GM21515 (cell line): ENCODE data around the gene CNBD2.
"Not testable (repeated sequence)": the region's sequence is repeated elsewhere in the genome, so short reads cannot be mapped to it uniquely, and the experiment has no call there.

Source experiments
- ATAC-seq: cut with Tn5 transposase; IDR thresholded peaks from one replicate; pipeline ENCODE4 v1.9.1; 2021; ENCODE audit not compliant: unreplicated experiment

CNBD2 gene

DNA sequence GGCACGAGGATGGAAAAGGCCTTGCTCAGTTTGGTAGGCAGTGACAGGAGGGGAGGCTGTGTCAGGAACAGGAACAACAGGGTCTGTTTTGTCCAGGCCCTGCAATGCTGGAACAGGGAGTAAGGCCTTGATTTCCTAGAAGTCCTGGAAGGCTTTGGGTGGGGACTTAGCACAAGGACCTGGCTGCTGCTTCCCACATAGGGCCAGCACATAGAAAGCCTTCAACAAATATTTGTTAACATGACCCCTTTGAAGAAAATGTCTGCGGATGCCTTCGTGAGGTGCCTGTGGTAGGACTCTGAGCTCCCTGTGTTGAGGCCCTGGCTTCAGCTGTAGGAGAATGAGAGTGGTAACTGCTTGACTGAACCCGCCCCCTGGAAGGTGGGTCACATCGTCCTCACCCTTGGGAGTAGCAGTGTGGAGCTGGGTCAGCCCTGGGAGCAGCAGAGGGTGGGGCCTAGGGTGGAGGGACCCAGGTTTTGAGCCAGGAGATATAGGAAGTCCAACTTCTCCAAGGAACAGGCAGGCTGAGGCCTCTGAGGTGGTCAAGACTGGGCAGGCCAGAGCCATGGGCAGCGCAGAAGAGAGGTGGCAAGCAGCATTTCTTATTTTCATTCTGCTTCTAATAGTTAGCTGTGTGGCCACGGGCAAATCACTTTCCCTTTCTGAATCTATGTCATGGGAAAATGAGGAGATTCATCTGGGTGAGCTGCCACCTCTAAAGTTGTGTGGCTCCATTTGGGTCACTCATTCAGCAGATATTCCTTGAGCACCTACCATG, 50.0 kb downstream of the CNBD2 start:
- no peak for ATAC-seq

GRCh38 chr20:36026131-36026530, 57.7 kb downstream of the CNBD2 start:
- ATAC-seq = not testable (repeated sequence)

DNA sequence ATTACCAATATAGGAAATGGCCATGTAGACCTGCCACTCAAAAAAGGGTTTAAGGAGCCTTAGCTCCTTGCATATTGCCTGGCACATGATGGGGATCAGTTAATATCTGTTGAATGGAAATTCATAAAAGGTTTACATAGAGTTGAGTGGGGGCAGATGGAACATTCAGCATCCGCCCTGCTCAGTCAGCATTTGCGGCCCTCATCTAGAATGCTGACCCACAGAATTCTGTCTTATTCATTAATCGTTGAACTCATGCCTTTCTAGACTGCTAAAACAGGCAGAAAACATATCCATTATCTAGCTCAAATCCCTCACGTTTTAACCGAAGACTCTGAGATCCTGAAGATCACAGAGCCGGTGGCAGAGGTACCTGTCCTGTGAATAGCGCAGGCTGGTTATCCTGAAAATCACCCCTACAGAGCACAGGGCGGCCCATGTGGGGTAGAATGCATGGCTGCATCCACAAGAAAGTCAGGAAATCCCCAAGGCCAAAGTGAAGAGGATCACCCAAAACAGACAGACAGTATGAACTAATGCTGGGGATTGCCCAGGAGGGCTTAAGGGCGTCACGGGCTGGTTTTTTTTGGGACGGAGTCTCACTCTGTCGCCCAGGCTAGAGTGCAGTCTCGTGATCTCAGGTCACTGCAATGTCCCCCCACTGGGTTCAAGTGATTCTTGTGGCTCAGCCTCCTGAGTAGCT, 59.9 kb downstream of the CNBD2 start:
- ATAC-seq = no peak

- ATAC-seq = no peak
Observed at GRCh38 chr20:36030149-36030548, 61.8 kb downstream of the CNBD2 start.

DNA sequence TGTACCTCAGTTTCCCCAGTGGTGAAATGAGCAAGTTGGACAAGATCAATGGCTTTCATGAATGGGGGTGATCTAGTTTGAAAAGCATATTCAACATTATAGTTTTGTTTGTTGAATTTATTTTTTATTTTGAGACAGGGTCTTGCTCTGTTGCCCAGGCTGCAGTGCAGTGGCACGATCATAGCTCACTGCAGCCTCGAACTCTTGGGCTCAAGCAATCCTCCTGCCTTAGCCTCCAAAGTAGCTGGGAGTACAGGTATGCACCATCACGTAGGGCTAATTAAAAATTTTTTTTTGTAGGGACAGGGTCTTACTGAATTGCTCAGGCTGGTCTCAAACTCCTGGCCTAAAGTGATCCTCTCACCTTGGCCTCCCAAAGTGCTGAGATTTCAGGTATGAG, 63.4 kb downstream of the CNBD2 start:
- no peak for ATAC-seq

GRCh38 chr20:36034875-36035274, 66.5 kb downstream of the CNBD2 start:
- ATAC-seq = no peak

DNA sequence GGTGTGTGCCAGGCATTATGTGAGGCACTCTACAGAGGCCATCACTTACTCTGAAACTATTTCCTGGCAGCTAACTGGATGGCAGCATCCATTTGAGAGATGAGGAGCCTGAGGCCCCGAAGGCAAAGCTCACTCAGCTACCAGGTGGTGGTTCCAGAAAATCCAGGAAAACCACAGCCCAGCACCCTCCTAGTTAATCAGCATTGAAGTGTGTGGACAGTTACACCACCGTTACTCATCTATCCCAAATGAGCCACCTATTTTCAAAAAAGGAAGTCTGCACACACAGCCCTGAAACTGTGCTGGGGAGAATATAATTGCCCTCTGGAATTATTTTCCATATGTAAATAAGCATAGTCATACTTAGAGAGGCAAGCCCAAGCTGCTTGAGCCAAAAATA, 67.4 kb downstream of the CNBD2 start:
- ATAC-seq = no peak

DNA sequence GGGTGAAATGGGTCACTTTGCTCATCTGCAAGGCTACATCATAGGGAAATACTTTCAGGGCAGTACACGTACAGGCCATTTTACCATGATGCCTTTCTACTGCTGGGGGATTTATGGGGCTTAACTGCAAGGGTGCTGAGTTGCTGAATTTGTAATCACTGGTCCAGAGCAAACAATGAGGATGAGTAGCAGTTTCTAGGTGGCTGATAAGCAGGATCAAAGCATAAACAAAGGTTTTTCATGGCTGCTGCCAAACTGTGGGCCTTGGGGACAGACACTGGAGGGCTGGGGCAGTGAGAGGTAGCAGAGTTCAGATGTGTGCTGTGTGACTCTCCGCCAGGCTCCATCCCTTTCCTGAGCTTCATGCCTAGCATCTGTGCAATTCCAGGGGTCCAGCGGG, 68.3 kb downstream of the CNBD2 start:
- no peak for ATAC-seq

DNA sequence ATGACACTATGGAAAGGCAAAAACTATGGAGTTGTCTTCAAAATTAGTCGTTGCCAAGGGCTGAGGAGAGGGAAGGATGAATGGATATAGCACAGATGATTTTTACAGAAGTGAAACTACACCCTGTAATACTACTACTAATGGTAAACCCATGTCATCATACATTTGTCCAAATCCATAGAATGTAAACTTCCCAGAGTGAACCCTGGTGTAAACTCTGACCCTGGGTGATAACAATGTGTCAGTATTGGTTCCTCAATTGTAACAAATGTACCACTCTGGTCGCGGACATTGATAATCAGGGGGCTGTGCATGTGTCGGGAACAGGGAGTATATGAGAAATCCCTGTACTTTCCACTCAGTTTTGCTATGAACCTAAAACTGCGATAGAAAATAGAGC, 72.2 kb downstream of the CNBD2 start:
- ATAC-seq = no peak

DNA sequence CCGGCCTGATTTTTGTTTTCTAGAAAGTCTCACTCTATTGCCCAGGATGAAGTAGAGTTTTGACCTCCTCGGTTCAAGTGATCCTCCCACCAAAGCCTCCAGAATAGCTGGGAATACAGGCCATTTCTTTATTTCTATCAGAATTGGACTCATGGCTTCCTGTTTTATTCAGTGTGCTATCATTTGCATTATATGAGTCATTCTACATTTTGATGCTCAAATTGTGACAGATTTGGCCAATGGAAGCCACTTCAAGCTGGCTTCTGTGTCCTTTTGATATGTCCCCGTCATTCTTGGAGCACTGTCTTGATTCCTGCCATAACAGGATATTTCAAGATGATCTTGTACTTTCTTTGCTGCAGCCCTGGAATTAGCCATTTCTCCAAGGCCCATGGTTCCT, 75.1 kb downstream of the CNBD2 start:
- ATAC-seq = no peak

GRCh38 chr20:36043892-36044515, 75.6 kb downstream of the CNBD2 start:
- no peak for ATAC-seq

DNA sequence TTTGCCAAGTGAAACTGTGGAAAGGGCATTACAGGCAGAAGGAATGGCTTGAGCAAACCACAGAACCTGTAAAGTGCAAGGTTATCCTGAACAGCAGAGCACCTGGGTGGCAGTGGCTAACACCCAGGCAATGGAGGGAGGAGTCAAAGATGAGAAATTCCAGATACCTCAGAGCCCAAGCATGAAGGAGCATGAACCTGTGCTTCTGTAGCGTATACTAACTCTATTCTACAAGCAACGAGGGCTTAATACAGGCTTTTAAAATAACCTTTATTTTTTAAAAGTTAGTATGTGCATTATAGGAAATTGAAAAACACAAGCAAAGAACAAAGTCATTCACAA, 77.0 kb downstream of the CNBD2 start:
- no peak for ATAC-seq

DNA sequence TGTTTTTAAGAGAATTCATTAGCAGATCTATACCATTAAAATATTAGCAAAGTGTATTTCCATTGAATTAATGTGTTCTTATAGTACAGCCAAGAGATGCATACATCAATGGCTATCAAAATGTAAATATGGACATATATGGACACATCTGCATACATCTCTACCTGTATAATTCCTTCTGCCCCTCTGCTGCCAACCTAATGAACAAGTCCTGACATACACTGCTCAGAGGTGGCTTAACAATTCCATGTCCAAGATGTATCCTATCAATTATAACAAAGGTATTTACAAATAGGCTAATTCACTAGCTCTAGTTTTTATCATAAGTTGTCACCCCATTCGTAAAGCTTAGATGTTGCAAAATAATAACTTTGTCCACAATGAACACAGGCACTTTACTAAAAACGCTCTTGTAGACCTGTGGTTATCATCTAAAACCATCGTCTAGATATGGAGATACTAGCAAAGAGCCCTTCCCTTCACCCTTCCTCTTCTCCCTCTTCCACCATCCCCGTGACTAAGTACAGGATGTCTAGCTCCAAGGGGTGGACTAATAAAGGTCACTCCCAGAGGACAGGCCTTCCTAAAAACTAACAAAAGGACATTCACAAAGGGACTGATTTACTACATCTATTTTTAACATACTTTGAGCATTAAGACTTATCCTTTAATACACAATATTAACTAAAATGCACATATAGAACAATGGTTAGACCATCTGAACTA, 77.8 kb downstream of the CNBD2 start:
- ATAC-seq = not testable (repeated sequence)

- not testable (repeated sequence) for ATAC-seq
Observed at GRCh38 chr20:36049408-36049807, 81.0 kb downstream of the CNBD2 start.

- ATAC-seq = peak; percentile 87
Observed at GRCh38 chr20:36050436-36051317, 82.3 kb downstream of the CNBD2 start.

DNA sequence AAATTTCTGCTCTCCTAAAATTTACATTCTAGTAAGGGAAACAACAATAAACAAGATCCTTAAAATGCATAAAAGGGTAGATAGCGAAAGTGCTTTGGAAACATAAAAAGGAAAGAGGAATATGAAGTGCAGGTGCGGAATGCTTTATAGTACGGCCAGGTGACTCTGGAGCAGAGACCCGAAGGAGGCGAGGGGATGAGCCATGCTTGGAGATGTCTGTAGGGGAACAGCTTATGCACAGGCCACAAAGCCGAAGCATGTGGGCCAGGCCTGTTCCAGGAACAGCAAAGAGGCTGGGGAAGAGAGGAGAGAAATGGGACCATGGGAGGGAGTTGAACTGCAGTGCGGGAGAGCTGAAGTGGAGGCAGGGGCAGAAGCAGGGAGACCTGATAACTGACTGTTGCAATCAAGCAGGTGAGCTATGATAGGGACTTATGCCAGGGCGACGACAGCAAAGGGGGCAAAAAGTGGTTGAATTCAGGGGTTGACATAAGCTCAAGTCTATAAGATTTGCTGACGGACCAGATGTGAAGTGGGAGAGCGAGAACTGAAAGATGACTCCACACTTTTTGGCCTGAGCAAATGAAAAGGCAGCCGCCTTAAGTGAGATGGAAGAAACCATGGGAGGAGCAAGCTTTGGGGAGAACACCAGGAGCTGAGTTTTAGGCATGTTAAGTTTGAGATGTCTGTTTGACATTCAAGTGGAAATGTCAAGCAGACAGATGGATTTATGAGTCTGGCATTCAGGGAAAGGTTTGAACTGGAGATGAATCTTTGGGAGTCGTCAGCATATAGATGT, 83.1 kb downstream of the CNBD2 start:
- ATAC-seq = no peak

DNA sequence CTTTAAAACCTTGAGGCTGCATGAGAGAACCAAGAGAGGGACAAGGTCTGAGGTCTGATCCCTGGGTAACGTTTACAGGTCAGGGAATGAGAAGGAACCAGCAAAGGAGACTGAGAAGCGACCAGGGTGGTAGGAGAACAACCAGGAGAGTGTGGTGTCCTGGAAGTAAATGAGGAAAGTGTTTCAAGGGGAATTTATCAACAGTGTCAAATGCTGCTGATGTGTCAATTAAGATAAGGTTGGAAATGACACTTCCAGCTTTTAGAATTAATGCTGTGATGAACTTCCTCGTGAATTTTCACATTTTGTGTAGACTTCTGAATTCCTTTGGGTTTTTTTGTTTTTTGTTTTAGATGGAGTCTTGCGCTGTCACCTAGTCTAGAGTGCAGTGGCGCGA, 83.7 kb downstream of the CNBD2 start:
- no peak for ATAC-seq

DNA sequence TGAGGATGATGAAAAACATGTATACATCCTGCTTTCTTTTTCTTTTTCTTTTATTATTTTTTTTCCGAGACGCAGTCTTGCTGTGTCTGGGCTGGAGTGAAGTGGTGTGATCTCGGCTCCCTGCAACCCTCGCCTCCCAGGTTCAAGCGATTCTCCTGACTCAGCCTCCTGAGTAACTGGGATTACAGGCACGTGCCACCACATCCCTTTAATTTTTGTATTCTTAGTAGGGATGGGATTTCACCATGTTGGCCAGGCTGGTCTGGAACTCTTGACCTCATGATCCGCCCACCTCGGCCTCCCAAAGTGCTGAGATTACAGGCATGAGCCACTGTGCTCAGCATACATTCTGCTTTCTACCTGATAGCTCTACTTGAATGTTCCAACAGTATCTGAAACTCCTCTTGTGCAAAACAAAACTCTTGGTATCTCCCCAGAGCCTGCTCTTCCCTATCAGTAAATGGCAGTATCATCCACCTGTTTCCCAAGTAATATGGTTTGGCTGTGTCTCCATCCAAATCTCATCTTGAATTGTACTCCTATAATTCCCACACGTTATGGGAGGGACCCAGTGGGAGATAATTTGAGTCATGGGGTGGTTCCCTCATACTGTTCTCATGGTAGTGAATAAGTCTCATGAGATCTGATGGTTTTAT, 85.6 kb downstream of the CNBD2 start:
- ATAC-seq = not testable (repeated sequence)

DNA sequence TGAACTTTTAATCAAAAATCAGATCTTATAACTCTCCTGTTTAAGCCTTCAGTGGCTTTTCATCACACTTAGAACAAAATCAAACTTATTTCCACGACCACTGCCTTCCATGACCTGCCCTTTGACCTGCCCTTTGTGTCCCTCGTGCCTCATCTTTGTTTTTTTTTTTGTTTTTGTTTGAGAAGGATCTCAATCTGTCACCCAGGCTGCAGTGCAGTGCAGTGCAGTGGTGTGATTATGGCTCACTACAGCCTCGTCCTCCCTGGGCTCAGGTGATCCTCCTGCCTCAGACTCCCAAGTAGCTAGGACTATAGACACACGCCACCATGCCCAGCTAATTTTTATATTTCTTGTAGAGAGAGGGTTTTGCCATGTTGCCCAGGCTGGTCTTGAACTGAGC, 86.8 kb downstream of the CNBD2 start:
- ATAC-seq = no peak
